Kidney epithelial cell (primary cell): ENCODE data around the gene RSPO3. TPM values are rescaled to one million over a fixed set of nuclear protein-coding genes. Genes with fewer than 3 reads are reported as not detected.

ENCODE experiments used
- DNase-seq: peaks from one replicate; pipeline ENCODE4 v3.0.0-alpha.2; 2010; ENCODE audit warnings: low read depth
- H3K27me3 ChIP-seq: 2 replicates; pipeline ENCODE4 v1.6.0; 2011; ENCODE audit warnings: low read length; ENCODE audit not compliant: control insufficient read depth, insufficient read depth
- H3K36me3 ChIP-seq: 2 replicates; pipeline ENCODE4 v1.5.1; 2011; ENCODE audit warnings: low read length; ENCODE audit not compliant: control insufficient read depth, insufficient read depth
- H3K4me3 ChIP-seq: 2 replicates; pipeline ENCODE4 v1.5.1; 2011; ENCODE audit warnings: low read depth, mild to moderate bottlenecking, control low read depth, low read length
- total RNA-seq: library from RNA; depleted of rRNA; stranded (reverse); fragments of >200 nt; gene quantifications from 2 replicates; pipeline ENCODE4 v1.2.3, GENCODE V29; 2015
- TF ChIP-seq, protein P1 (sequence below): IDR thresholded peaks from 2 replicates; pipeline ENCODE4 v1.5.1; 2011; ENCODE audit warnings: mild to moderate bottlenecking, moderate library complexity, low read length, control low read depth, inconsistent platforms; ENCODE audit not compliant: insufficient read depth, poor library complexity, severe bottlenecking

Gene RSPO3
- total RNA-seq, 1 donor from 2014 or later = 0.88 TPM

- no peak for DNase-seq
- Histone ChIP-seq H3K4me3 (no peak overlapping the region), H3K27me3 (no peaks in the 10 kb centered on the region), H3K36me3 (no peaks in the 10 kb centered on the region)
- TF ChIP-seq, protein P1, sequence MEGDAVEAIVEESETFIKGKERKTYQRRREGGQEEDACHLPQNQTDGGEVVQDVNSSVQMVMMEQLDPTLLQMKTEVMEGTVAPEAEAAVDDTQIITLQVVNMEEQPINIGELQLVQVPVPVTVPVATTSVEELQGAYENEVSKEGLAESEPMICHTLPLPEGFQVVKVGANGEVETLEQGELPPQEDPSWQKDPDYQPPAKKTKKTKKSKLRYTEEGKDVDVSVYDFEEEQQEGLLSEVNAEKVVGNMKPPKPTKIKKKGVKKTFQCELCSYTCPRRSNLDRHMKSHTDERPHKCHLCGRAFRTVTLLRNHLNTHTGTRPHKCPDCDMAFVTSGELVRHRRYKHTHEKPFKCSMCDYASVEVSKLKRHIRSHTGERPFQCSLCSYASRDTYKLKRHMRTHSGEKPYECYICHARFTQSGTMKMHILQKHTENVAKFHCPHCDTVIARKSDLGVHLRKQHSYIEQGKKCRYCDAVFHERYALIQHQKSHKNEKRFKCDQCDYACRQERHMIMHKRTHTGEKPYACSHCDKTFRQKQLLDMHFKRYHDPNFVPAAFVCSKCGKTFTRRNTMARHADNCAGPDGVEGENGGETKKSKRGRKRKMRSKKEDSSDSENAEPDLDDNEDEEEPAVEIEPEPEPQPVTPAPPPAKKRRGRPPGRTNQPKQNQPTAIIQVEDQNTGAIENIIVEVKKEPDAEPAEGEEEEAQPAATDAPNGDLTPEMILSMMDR = no peak
These were observed 45.6 kb downstream of the RSPO3 start for GRCh38 chr6:127164036-127164435.

GRCh38 chr6:127164565-127164964 is 46.1 kb downstream of the RSPO3 start:
- no peak for DNase-seq
- Histone ChIP-seq H3K4me3 (no peak overlapping the region), H3K36me3 (no peaks in the 10 kb centered on the region), H3K27me3 (no peaks in the 10 kb centered on the region)
- TF ChIP-seq, protein P1 = no peak

GRCh38 chr6:127173156-127173940 is 54.9 kb downstream of the RSPO3 start:
- TF ChIP-seq, protein P1 = no peak
- no peaks in the 10 kb centered on the region for H3K36me3 ChIP-seq
- no peak overlapping the region for H3K4me3 ChIP-seq
- no peaks in the 10 kb centered on the region for H3K27me3 ChIP-seq
- DNase-seq = no peak

DNA sequence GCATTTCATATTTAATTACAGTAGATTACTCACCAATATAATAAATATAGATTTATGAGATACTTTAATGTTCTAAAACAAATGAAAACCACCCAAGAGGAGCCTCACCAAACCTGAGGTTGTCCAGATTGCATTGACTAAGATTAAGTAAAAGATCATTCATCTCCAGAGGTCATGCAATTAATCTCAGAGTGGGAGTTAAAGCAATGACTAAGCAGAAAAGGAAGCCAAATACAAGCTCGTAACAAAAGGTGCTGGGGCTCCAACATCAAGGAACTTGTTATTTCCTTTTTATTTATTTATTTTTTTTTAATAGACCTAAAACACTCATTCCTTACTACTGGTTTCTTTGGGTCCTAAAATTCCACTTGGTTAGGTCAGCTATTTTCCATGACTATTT is 57.7 kb downstream of the RSPO3 start:
- H3K36me3 ChIP-seq = no peaks in the 10 kb centered on the region
- no peak for DNase-seq
- H3K4me3 ChIP-seq = no peak overlapping the region
- TF ChIP-seq, protein P1 = no peak
- no peaks in the 10 kb centered on the region for H3K27me3 ChIP-seq

- H3K4me3 ChIP-seq = no peak overlapping the region
- TF ChIP-seq, protein P1 = no peak
- DNase-seq = no peak
These were observed 58.8 kb downstream of the RSPO3 start for GRCh38 chr6:127177030-127177922.

More at GRCh38 chr6:127177030-127177922, 58.8 kb downstream of the RSPO3 start:
- Histone ChIP-seq H3K36me3 (no peaks in the 10 kb centered on the region), H3K27me3 (no peaks in the 10 kb centered on the region)
